Right renal cortex interstitium (tissue), 3 donors: ENCODE measurements around the gene KLK14. TPM values are rescaled to one million over a fixed set of nuclear protein-coding genes. Genes with fewer than 3 reads are reported as not detected.

Source experiments
- DNase-seq, 3 donors: peaks; one replicate each; pipeline ENCODE4 v3.0.0-alpha.2; 2013; ENCODE audit warnings: low read depth in 3 of 3, low spot score in 2 of 3
- polyA plus RNA-seq, 3 donors: library from polyadenylated mRNA; unstranded; fragments of 120-200 nt; gene quantifications; one replicate each; pipeline ENCODE4 v1.2.1, GENCODE V29; 2013; ENCODE audit not compliant: insufficient read length in 3 of 3

The KLK14 gene
- polyA plus RNA-seq, 3 donors, result 0.14 to 0.17 (median 0.15) TPM

GRCh38 chr19:51108805-51109146 is 26.1 kb upstream of the KLK14 start:
- no peak for DNase-seq

- DNase-seq, result peak; percentile 92 to 97 (median 96)
Observed at GRCh38 chr19:51108066-51108804, 25.5 kb upstream of the KLK14 start, which contains the start of gene CTU1. Gene CTU1 (minus strand): TSS chr19:51108409. CDS start chr19:51104569, 3,840 bp downstream.

- DNase-seq, result no peak
Observed at GRCh38 chr19:51107406-51108065, 24.8 kb upstream of the KLK14 start.

GRCh38 chr19:51103926-51104341 is 21.2 kb upstream of the KLK14 start:
- DNase-seq, result no peak

- DNase-seq, result no peak
Observed at GRCh38 chr19:51102991-51103390, 20.3 kb upstream of the KLK14 start.

- no peak for DNase-seq
Observed at GRCh38 chr19:51101171-51101865, 18.6 kb upstream of the KLK14 start.

- DNase-seq, result no peak
Observed at GRCh38 chr19:51100601-51101000, 17.9 kb upstream of the KLK14 start.

- DNase-seq, result no peak
Observed at GRCh38 chr19:51099047-51099382, 16.3 kb upstream of the KLK14 start.

- no peak for DNase-seq
Observed at GRCh38 chr19:51098365-51099046, 15.8 kb upstream of the KLK14 start.

- no peak for DNase-seq
Observed at GRCh38 chr19:51097796-51098195, 15.1 kb upstream of the KLK14 start.

GRCh38 chr19:51097166-51097738 is 14.6 kb upstream of the KLK14 start:
- no peak for DNase-seq

GRCh38 chr19:51096473-51097165 is 13.9 kb upstream of the KLK14 start:
- DNase-seq, result no peak

- DNase-seq, result no peak
Observed at GRCh38 chr19:51094696-51095279, 12.1 kb upstream of the KLK14 start.

GRCh38 chr19:51093510-51094345 is 11.0 kb upstream of the KLK14 start:
- no peak for DNase-seq

- no peak for DNase-seq
Observed at GRCh38 chr19:51093101-51093500, 10.4 kb upstream of the KLK14 start.

GRCh38 chr19:51091895-51092873 is 9.5 kb upstream of the KLK14 start:
- DNase-seq, result no peak

GRCh38 chr19:51091126-51091525 is 8.4 kb upstream of the KLK14 start:
- no peak for DNase-seq

GRCh38 chr19:51090471-51090870 is 7.8 kb upstream of the KLK14 start:
- no peak for DNase-seq
